Measurements from ENCODE around the gene USP15.
"Not testable (repeated sequence)": the region's sequence is repeated elsewhere in the genome, so short reads cannot be mapped to it uniquely, and the experiment has no call there.

USP15 gene

DNA sequence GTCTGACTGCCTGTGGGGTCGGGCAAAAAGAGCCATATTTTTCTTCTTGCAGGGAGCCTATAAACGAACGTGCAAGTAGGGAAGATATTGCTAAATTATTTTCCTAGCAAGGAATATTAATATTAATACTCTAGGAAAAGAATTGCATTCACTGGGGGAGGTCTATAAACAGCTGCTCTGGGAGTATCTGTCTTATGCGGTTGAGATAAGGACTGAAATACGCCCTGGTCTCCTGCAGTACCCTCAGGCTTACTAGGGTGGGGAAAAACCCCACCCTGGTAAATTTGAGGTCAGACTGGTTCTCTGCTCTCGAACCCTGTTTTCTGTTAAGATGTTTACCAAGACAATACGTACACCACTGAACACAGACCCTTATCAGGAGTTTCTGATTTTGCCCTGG is 203.0 kb downstream of the USP15 start:
- not testable (repeated sequence) for DNase-seq

Data from midbrain (tissue), 1 donor.